Measurements from ENCODE around the gene ABLIM3. TPM values are rescaled to one million over a fixed set of nuclear protein-coding genes. Genes with fewer than 3 reads are reported as not detected.
A peak's percentile ranks its signal among the peaks of the same experiment; 100 is the strongest.

The ABLIM3 gene
- total RNA-seq, 1 experiment from 2014 or later: 40.7 TPM

DNA sequence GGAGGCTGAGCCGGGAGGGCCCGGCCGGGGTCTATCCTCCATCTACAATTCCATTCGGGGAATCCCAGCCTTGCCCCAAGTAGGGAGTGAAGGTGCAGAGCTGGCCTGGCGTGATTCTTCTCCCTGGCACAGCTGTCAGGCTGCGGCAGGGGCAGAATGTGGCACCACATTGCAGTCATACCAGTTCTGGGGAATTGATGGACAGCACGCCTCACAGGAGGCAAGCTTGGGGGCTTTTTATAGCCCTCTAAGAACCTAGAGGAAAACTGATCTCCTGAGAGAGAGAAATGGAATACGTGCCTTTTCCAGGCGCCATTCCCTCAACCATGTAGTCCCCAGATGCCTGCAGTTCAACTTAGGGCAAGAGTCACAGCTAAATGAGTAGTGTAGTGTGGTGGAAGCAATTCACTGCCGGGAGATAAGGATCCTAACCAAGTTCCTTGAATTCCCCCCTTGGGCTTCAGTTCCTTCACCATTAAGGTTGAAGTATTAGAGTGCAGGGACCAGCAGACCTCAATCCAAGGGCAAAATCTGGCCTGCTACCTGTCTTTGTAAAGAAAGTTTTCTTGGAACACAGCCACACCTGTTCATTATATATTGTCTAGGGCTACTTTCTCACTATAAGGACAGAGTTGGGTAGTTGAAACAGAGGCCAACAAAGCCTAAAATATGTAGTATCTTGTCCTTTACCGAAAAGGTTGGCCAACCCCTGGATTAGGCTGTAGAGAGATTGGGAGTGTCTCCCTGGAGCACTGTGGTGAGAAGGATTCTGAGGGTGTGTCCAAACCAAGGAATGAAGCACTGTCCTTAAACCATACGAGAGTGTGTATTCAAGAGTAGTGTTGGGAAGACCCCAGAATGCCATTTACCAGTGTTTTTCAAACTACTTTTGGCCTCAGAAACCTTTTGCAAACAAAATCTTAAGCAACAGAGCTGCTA lies 141.0 kb downstream of the ABLIM3 start:
- DNase-seq (ENCODE audit: low read depth): no peak

DNA sequence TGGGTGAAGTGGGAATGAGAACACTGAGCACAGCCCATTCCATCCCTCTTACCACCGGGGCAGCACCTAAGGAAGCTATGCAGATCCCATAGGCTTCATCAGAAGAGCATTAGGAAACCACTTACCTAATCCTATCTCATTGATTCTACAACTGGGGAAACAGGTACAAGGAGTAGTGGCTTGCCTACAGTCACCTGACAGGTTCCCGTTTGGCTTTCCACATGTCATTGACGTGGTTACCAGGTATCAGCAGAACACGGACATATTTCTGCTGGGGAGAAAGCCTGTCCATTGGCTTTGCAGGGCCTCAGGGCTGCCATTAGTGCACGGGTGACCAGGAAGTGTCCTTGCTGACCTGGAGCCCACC lies 141.7 kb downstream of the ABLIM3 start:
- DNase-seq (ENCODE audit: low read depth): no peak

DNA sequence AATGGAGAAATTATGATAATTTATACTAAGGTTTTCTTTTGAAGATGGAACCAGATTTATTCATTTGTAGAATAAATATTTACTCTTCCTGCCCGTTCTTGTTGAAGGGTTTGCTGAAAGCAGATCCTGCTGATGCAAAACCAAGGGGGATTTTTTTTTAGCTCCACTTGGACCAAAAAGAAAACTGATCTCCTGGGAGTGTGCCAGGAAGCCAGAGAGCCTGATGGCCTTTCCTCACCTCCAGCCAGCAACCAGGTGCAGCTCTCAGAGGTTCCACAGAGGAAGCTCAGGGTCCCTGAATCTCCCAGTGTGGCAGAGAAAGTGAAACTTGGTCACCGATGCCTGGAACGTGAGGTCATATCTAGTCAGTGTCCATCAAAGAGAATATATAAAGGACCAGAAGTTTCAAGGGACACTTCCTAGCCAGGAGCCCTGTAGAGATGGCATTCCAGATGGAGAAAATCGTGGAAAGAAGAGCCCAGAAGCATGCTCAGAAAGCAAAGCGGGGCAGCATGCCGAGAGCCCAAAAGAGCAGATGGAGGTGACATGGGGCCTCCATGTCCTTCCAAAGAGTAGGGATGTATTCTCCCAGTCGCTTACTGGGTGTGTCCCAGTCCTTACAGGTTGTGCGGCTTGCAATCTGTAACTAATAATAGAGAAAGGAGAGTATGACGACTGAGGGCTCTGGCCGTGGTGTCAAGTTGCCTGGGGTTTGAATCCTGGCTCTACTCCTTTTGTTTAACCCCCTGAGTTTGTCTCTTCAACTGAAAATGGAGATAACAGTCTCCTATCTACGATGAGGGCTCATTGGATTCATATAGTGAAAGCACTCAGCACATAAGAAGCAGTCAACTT lies 142.6 kb downstream of the ABLIM3 start:
- no peak for DNase-seq (ENCODE audit: low read depth)

GRCh38 chr5:149284501-149284900 lies 143.2 kb downstream of the ABLIM3 start:
- DNase-seq (ENCODE audit: low read depth): no peak

- DNase-seq (ENCODE audit: low read depth): no peak
Observed at GRCh38 chr5:149285153-149285552, 143.9 kb downstream of the ABLIM3 start.

- DNase-seq (ENCODE audit: low read depth): no peak
Observed at GRCh38 chr5:149288436-149288835, 147.1 kb downstream of the ABLIM3 start.

DNA sequence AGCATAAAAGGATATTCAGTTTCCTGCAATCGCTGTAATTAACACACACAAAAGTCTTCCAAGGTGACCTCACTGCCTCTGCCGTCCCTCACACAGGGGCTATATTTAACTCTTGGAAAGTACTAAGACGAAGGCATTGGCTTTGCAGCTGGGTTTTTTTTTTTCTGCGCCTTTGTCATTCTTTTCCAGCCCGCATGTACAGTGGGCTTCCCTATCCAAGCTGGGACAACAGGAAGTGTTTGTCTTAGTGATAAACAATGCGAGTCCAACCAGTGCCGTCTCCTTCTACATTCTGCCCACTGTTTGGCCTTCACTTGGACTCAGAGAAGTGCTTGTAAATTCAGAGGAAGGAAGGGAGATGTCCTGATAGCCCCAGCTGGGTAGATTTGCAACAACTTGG lies 148.0 kb downstream of the ABLIM3 start:
- DNase-seq (ENCODE audit: low read depth): no peak

GRCh38 chr5:149294872-149295829 lies 153.9 kb downstream of the ABLIM3 start:
- no peak for DNase-seq (ENCODE audit: low read depth)

GRCh38 chr5:149297340-149298025 lies 156.2 kb downstream of the ABLIM3 start:
- no peak for DNase-seq (ENCODE audit: low read depth)

- no peak for DNase-seq (ENCODE audit: low read depth)
Observed at GRCh38 chr5:149298163-149298562, 156.9 kb downstream of the ABLIM3 start.

DNA sequence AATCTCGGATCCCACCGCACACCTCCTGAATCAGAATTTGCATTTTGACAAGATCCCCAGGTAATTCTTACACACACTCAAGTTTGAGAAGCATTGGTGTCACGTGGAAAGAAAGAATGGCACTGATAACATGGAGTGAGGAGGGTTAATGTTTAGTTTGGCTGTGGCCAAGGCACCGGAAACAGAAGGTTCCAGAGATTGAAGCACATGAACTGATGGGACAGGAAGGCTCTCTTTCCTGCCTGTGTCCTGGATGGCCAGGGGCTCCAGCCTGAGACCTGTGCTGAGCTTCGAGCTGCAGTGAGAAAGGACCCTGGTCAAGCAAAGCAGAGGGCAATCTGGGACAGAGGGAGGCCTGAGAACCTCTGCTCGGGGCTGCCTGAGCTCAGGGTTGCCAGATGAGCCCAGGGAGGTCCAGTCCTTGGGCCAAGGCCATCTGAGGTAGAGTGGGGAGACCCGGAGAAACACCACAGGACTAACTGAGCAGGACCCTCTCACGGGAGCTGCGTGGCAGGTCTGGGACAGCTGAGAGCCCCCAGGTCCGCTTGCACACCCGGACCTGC lies 157.6 kb downstream of the ABLIM3 start:
- no peak for DNase-seq (ENCODE audit: low read depth)

DNA sequence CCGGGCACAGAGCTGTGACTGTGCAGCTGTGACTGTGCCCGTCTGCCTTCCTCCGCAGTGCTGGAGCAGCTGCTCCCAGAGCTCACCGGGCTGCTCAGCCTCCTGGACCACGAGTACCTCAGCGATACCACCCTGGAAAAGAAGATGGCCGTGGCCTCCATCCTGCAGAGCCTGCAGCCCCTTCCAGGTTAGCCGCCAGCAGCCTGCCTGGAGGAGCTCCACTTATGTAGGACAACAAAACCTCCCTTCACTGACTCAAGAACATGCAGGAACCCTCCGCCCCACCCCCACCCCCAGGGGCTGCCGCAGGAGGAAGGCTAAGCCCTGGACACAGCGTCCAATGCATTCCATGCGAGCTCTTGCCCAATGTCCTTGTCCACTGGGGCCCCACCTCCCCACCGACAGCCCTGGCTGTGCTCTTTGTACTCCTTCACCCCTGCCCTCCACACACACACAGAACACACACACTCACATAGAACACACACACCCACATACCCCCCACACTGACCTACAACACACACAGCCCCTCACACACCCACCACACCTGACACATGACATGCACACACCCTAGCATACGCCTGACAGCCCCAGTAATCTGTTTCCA lies 158.3 kb downstream of the ABLIM3 start:
- DNase-seq (ENCODE audit: low read depth): no peak

DNA sequence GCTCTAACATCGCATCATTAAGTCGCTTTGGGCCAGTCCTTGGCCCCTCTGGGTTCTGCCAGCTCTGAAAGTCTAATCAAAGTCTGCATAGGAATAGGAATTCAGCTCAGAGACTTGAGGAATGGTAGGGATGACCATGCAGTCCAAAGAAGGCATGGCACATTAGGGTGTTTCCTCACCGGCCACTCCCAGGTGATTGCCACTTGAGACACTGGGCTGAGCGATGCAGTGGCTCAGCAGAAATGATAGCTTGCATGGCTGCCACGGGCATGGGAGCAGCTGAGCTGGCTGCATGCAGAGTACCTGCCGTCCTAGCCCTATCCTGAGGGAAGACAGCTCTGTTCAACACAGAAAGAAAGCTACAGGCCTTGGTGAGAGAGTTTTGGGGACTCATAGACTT lies 159.1 kb downstream of the ABLIM3 start:
- DNase-seq (ENCODE audit: low read depth): no peak

DNA sequence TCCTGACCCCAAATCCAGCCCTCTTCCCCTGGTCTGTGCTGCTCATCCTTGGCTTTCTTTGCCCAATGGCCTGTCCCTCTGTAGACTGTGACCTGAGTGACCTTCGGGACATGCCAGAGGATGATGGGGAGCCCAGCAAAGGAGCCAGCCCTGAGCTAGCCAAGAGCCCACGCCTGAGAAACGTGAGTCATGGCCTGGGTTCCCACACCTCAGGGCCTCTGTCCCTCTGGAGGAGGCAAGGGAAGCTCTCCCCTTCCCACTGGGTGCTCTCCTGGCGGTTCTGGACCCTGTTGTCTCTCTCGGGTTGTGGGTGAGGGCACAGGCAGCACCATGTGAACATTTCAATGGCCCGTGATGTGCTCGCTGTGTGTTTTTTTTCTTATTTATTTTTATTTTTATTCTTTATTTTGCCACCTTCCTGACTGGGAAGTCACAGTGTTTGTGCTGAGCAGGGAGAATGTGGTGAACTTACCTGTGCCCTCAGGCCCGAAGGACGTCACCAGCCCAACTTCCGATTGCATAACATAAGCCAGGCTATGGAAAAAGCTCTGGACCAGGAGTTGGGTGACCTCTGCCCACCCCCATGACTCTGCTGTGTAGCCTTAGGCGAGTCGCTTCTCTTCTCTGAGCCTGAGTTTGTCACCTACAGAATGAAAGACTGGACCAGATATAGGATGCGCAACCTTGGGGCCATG lies 159.9 kb downstream of the ABLIM3 start:
- no peak for DNase-seq (ENCODE audit: low read depth)

DNA sequence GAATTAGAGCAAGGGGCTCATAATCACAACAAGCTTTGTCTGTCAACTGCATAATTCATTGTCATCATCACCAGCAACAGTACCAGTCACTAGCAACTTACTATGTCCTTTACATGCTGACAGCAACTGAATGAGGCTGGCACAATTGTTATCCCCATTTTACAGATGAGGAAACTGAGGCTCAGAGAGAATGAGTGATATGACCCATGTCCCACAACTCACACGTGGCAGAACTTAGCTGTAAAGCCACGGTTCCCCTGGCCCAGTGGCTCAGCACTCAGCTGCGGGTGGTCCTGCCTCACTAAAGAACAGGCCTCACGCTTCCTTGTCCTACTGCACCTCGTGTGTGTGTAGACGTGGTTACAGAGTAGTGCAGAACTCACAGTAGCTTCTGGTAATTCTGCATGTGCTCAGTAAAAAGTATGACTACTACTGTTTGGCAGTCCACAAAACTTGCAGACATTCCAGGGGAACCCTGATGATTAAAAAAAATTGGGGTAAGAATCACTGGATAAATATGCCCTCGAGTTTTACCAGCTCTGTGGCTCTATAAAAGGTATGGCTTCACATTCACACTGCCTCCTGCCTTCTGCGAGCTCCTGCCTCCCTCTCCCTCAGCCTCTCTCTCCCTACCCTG lies 160.6 kb downstream of the ABLIM3 start:
- DNase-seq (ENCODE audit: low read depth): peak; percentile 51

DNA sequence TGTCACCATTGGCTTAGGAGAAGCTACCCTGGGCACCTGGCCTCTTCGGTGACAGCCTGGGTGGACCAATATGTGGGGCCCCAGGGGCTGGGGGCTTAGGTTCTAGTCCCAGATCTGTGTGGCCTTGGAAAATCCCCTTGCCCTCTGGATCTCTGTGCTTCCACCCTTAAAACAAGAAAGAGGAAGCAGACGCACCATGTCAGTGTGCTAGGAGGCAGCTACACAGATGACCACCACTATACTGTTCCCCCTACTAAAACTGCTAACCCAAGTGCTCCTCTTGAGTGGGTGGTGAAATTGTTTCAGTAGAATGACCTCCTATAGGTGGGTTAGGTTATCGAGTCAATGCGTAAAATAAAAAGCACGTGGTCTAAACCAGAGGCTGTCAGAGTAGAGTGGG lies 161.3 kb downstream of the ABLIM3 start:
- no peak for DNase-seq (ENCODE audit: low read depth)

GRCh38 chr5:149303210-149303609 lies 161.9 kb downstream of the ABLIM3 start:
- no peak for DNase-seq (ENCODE audit: low read depth)

GRCh38 chr5:149304195-149305078 lies 163.1 kb downstream of the ABLIM3 start:
- DNase-seq (ENCODE audit: low read depth): no peak

Measured in M059J (cell line).